HCEC 1CT (cell line): ENCODE measurements around the gene OTOG.

ENCODE experiments used
- DNase-seq: peaks from one replicate; pipeline ENCODE4 v3.0.0-alpha.2; 2017

The OTOG gene

GRCh38 chr11:17540807-17541206 lies 6.3 kb upstream of the OTOG start:
- no peak for DNase-seq

- no peak for DNase-seq
Measured at GRCh38 chr11:17541330-17541885, 5.7 kb upstream of the OTOG start.

GRCh38 chr11:17542249-17542648 lies 4.8 kb upstream of the OTOG start:
- DNase-seq, result no peak

GRCh38 chr11:17543041-17543440 lies 4.0 kb upstream of the OTOG start:
- DNase-seq, result no peak

- no peak for DNase-seq
Measured at GRCh38 chr11:17543574-17544180, 3.4 kb upstream of the OTOG start.

GRCh38 chr11:17544181-17544622 lies 2.9 kb upstream of the OTOG start, which contains the start of gene USH1C:
Gene USH1C, minus strand, starts transcription at chr11:17544416. Its CDS starts 109 bp downstream, at chr11:17544307.
- DNase-seq, result no peak

- DNase-seq, result no peak
Measured at GRCh38 chr11:17546240-17546639, 819 bp upstream of the OTOG start.

- DNase-seq, result no peak
Measured at GRCh38 chr11:17547932-17548331, 873 bp downstream of the OTOG start.

GRCh38 chr11:17548444-17548843 lies 1.4 kb downstream of the OTOG start:
- DNase-seq, result no peak

GRCh38 chr11:17550450-17551346 lies 3.6 kb downstream of the OTOG start:
- DNase-seq, result no peak

- DNase-seq, result no peak
Measured at GRCh38 chr11:17551347-17552040, 4.4 kb downstream of the OTOG start.

GRCh38 chr11:17552041-17552355 lies 4.9 kb downstream of the OTOG start:
- no peak for DNase-seq

- no peak for DNase-seq
Measured at GRCh38 chr11:17552392-17553248, 5.6 kb downstream of the OTOG start.

- no peak for DNase-seq
Measured at GRCh38 chr11:17553249-17553546, 6.1 kb downstream of the OTOG start.

- DNase-seq, result no peak
Measured at GRCh38 chr11:17554487-17554886, 7.4 kb downstream of the OTOG start.

GRCh38 chr11:17556999-17557398 lies 9.9 kb downstream of the OTOG start:
- DNase-seq, result no peak

GRCh38 chr11:17558025-17558780 lies 11.1 kb downstream of the OTOG start:
- no peak for DNase-seq

- DNase-seq, result no peak
Measured at GRCh38 chr11:17558916-17559315, 11.9 kb downstream of the OTOG start.

GRCh38 chr11:17559341-17560087 lies 12.5 kb downstream of the OTOG start:
- no peak for DNase-seq

GRCh38 chr11:17560281-17561110 lies 13.4 kb downstream of the OTOG start:
- no peak for DNase-seq
